GM12878 (cell line): ENCODE results near the gene EEFSEC. TPM values are rescaled to one million over a fixed set of nuclear protein-coding genes. Genes with fewer than 3 reads are reported as not detected.

Experiments used
- ATAC-seq: fragments of 200-7000 bp; cut with Tn5 transposase; 3 replicates; pipeline ENCODE4 v1.9.1; 2020; ENCODE audit warnings: mild to moderate bottlenecking, moderate library complexity
- BruUV-seq: library from RNA; stranded (reverse); fragments of 400-500 nt; replicated peaks from 2 replicates; lab custom pipeline; 2021; lab: Mats Ljungman, UMichigan
- CTCF ChIA-PET: fragments of 300-600 bp; sonication (Branson Sonifier 250); formaldehyde crosslinking; extraction: SDS; loops from one replicate; lab custom pipeline; 2021; ENCODE audit warnings: inconsistent platforms; lab: Yijun Ruan, JAX
- POLR2A ChIA-PET: fragments of 350-600 bp; formaldehyde crosslinking; extraction: SDS; loops from one replicate; lab custom pipeline; 2021; ENCODE audit warnings: inconsistent platforms; lab: Charles Lee
- RAD21 ChIA-PET: fragments of 300-600 bp; sonication (Branson Sonifier 250); formaldehyde crosslinking; loops from one replicate; lab custom pipeline; 2023; ENCODE audit warnings: antibody characterized with exemption; ENCODE audit not compliant: unreplicated experiment; lab: Charles Lee
- SMC1A ChIA-PET: fragments of 300-600 bp; sonication (Branson Sonifier 250); formaldehyde crosslinking; loops from one replicate; lab custom pipeline; 2023; ENCODE audit not compliant: unreplicated experiment, uncharacterized antibody; lab: Charles Lee
- DNase-seq: peaks from one replicate; pipeline ENCODE4 v3.0.0-alpha.2; 2011; ENCODE audit warnings: low read depth, low spot score
- FAIRE-seq: peaks from 3 replicates; lab custom pipeline; 2011; peaks lifted over from hg19 to GRCh38; lab: Jason Lieb, UNC
- H2AFZ ChIP-seq: 2 replicates; pipeline ENCODE4 v1.6.0; 2011; ENCODE audit warnings: low read depth, low read length, control low read depth; ENCODE audit not compliant: control insufficient read depth
- H3K27ac ChIP-seq: 2 replicates; pipeline ENCODE4 v1.5.1; 2011; ENCODE audit warnings: control low read depth; ENCODE audit not compliant: control insufficient read depth, insufficient read depth
- H3K27me3 ChIP-seq, 2 experiments: replicated peaks in 1 of 2; 2 replicates each; pipeline versions ENCODE4 v1.6.0 to v1.6.1; 2011; ENCODE audit warnings: low read length in 1 of 2; ENCODE audit not compliant: control insufficient read depth in 2 of 2, insufficient read depth in 2 of 2
- H3K36me3 ChIP-seq, 2 experiments: 2 replicates each; pipeline ENCODE4 v1.5.1; 2011; ENCODE audit warnings: low read length in 1 of 2; ENCODE audit not compliant: control insufficient read depth in 2 of 2, insufficient read depth in 2 of 2
- H3K4me1 ChIP-seq: 2 replicates; pipeline ENCODE4 v1.6.1; 2011; ENCODE audit warnings: mild to moderate bottlenecking, low read length, moderate library complexity, mixed read lengths; ENCODE audit not compliant: control insufficient read depth, insufficient read depth
- H3K4me2 ChIP-seq: 2 replicates; pipeline ENCODE4 v1.6.0; 2011; ENCODE audit warnings: control low read depth; ENCODE audit not compliant: control insufficient read depth, insufficient read depth
- H3K4me3 ChIP-seq: fragments of 200-600 bp; sonication (generic); 2 replicates; pipeline ENCODE4 v1.5.1; 2016
- H3K79me2 ChIP-seq: 2 replicates; pipeline ENCODE4 v1.6.0; 2011; ENCODE audit warnings: low read length; ENCODE audit not compliant: control insufficient read depth, insufficient read depth
- H3K9ac ChIP-seq: 2 replicates; pipeline ENCODE4 v1.8.0; 2011; ENCODE audit warnings: low read length, control low read depth, mixed read lengths; ENCODE audit not compliant: control insufficient read depth, insufficient read depth
- H3K9me3 ChIP-seq: replicated peaks from 3 replicates; pipeline ENCODE4 v1.5.1; 2011; ENCODE audit warnings: mild to moderate bottlenecking, low read length; ENCODE audit not compliant: control insufficient read depth, insufficient read depth
- H4K20me1 ChIP-seq: 2 replicates; pipeline ENCODE4 v1.6.0; 2011; ENCODE audit not compliant: control insufficient read depth, insufficient read depth
- BCL11A ChIP-seq: IDR thresholded peaks from 2 replicates; pipeline ENCODE4 v1.6.1; 2011; ENCODE audit warnings: low read depth, low read length
- CBFB ChIP-seq: IDR thresholded peaks from 2 replicates; pipeline ENCODE4 v1.6.1; 2016; ENCODE audit warnings: antibody characterized with exemption, low read depth
- DPF2 ChIP-seq: fragments of 450-650 bp; IDR thresholded peaks from 2 replicates; pipeline ENCODE4 v1.6.1; 2017; ENCODE audit warnings: mild to moderate bottlenecking
- IRF3 ChIP-seq: fragments of 450-650 bp; IDR thresholded peaks from 2 replicates; pipeline ENCODE4 v1.6.1; 2014; ENCODE audit warnings: mild to moderate bottlenecking
- KDM1A ChIP-seq: fragments of 200-600 bp; sonication (generic); IDR thresholded peaks from 2 replicates; pipeline ENCODE4 v1.6.1; 2016; ENCODE audit warnings: borderline replicate concordance
- MAX ChIP-seq: IDR thresholded peaks from 2 replicates; pipeline ENCODE4 v1.6.1; 2012; ENCODE audit warnings: low read depth, low read length, improper control_type of control experiment
- POLR2A ChIP-seq: IDR thresholded peaks from 2 replicates; pipeline ENCODE4 v1.6.1; 2011; ENCODE audit warnings: low read depth, mild to moderate bottlenecking, low read length
- SKIL ChIP-seq: fragments of 450-650 bp; IDR thresholded peaks from 2 replicates; pipeline ENCODE4 v1.6.1; 2017; ENCODE audit warnings: mild to moderate bottlenecking, low read depth, inconsistent platforms; ENCODE audit not compliant: poor library complexity, severe bottlenecking
- STAT1 ChIP-seq: fragments of 450-650 bp; conservative IDR thresholded peaks from 2 replicates; pipeline ENCODE4 v1.6.1; 2014; ENCODE audit warnings: antibody characterized with exemption, mild to moderate bottlenecking
- ZNF622 ChIP-seq: fragments of 450-650 bp; IDR thresholded peaks from 2 replicates; pipeline ENCODE4 v1.6.1; 2017; ENCODE audit warnings: mild to moderate bottlenecking, inconsistent platforms
- WGBS: methylation state at CpG from one replicate; pipeline ENCODE4 v1.1.6; 2016; ENCODE audit warnings: low lambda C conversion rate; ENCODE audit not compliant: insufficient replicate concordance, insufficient coverage; ENCODE audit errors: missing lambda C conversion rate; 5-methylcytosine and 5-hydroxymethylcytosine counted together
- in situ Hi-C: fragments of 300-500 bp; cut with MboI; formaldehyde crosslinking; loops from 9 replicates; pipeline ENCODE4 v1.14.3; 2018; ENCODE audit warnings: mixed read lengths
- intact Hi-C: fragments of 100-400 bp; cut with micrococcal nuclease; formaldehyde crosslinking; loops from one replicate; pipeline ENCODE4 v1.14.2; 2022; ENCODE audit not compliant: unreplicated experiment
- polyA plus RNA-seq, 11 experiments: library from polyadenylated mRNA; depleted of rRNA in 4 of 11; unstranded in 6 of 11; stranded (reverse) in 5 of 11; fragments of >200 nt; fragmentation: Nextera tagmentation in 4 of 11; fragmentation: Illumina TruSeq in 1 of 11; extraction: Ambion mirVana in 4 of 11; extraction: Trizol in 1 of 11; gene quantifications; 1 replicate in 1 of 11; 2 replicates in 10 of 11; pipeline versions ENCODE4 v1.2.1 to v1.2.3, GENCODE V29; 2011 to 2016; ENCODE audit warnings: inconsistent platforms in 2 of 11, missing spikeins in 2 of 11, low read depth in 1 of 11
- total RNA-seq, 4 experiments: library from RNA; depleted of rRNA in 3 of 4; stranded (reverse); fragments of >200 nt in 3 of 4; fragmentation: Illumina TruSeq in 1 of 4; extraction: Trizol in 1 of 4; gene quantifications; 2 replicates each; pipeline versions ENCODE4 v1.2.1 to v1.2.3, GENCODE V29; 2013 to 2021

EEFSEC gene
- total and polyA plus RNA-seq, 10 of the 15 experiments (the other 5 are each of a cell fraction or from before 2014, with no cell fraction given), result 0.29 to 29.1 (median 16.1) TPM

- no peak for DNase-seq
- TF ChIP-seq MAX (no peak), SKIL (no peak), KDM1A (no peak), BCL11A (no peak), POLR2A (no peak), DPF2 (no peak), CBFB (no peak), STAT1 (no peak), IRF3 (no peak), ZNF622 (no peak)
- TF ChIP-seq, all 136 proteins: peak for 0
- Histone ChIP-seq H3K27ac (no peak overlapping the region), H3K4me2 (no peak overlapping the region), H3K79me2 (no peaks in the 10 kb centered on the region), H3K27me3 (no peaks in the 10 kb centered on the region), H3K36me3 (no peaks in the 10 kb centered on the region), H3K9me3 (no peaks in the 10 kb centered on the region), H3K9ac (no peak overlapping the region), H3K4me1 (no peaks in the 10 kb centered on the region), H3K4me3 (no peak overlapping the region), H2AFZ (no peak overlapping the region), H4K20me1 (no peaks in the 10 kb centered on the region)
- FAIRE-seq, result no peak
- WGBS, result 96% methylated on average over 7 of the region's 7 CpGs
- intact Hi-C loops (no loop called here), in situ Hi-C loops (no loop called here)
- CTCF ChIA-PET, result interaction anchor here (1.5 kb wide), 1 partner anchor 18 kb away, joined by 4 read pairs; no protein-coding TSS in a partner anchor
- SMC1A ChIA-PET, result no interaction called here
- RAD21 ChIA-PET, result no interaction called here
- no TSS peak for BruUV-seq
- POLR2A ChIA-PET, result no interaction called here
- no peak for ATAC-seq
Observed at GRCh38 chr3:128207951-128208350, 54.7 kb downstream of the EEFSEC start.
